GM20000 (cell line): ENCODE measurements around the gene LINGO3.

ENCODE experiments used
- DNase-seq: peaks from one replicate; pipeline ENCODE4 v3.0.0; 2012; ENCODE audit warnings: low spot score
- TF ChIP-seq, protein P1 (sequence below): IDR thresholded peaks from 2 replicates; pipeline ENCODE4 v1.5.1; 2012; ENCODE audit warnings: mild to moderate bottlenecking, control low read depth; ENCODE audit errors: extremely low read depth, missing control alignments

The LINGO3 gene, protein sequence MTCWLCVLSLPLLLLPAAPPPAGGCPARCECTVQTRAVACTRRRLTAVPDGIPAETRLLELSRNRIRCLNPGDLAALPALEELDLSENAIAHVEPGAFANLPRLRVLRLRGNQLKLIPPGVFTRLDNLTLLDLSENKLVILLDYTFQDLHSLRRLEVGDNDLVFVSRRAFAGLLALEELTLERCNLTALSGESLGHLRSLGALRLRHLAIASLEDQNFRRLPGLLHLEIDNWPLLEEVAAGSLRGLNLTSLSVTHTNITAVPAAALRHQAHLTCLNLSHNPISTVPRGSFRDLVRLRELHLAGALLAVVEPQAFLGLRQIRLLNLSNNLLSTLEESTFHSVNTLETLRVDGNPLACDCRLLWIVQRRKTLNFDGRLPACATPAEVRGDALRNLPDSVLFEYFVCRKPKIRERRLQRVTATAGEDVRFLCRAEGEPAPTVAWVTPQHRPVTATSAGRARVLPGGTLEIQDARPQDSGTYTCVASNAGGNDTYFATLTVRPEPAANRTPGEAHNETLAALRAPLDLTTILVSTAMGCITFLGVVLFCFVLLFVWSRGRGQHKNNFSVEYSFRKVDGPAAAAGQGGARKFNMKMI

DNA sequence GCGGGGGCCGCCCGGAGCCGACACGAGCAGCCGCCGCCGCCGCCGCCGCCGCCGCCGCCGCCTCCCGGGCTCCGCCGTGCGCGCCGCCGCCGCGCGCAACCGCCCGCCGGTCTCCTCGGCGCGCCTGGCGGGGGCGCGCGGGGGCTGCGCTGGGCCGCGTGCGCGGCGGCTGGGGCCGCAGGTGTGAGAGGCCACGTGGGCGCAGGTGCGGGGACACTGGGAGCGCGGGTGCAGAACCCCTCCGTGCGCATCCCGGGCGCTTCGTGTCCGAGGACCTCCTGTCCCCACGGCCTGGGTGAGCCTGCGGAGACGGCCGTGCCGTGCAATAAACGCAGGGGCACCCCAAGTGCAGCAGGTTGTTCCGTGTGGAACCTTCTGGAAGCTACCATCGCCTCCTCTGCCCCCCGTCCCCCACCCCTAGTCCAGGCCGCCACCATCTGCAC, at the start of gene LINGO3:
LINGO3 (minus strand) TSS at position 41 of the 443 bp plus-strand sequence. CDS start 16,378 bp downstream, outside the sequence.
- no peak for DNase-seq
- TF ChIP-seq, protein P1, sequence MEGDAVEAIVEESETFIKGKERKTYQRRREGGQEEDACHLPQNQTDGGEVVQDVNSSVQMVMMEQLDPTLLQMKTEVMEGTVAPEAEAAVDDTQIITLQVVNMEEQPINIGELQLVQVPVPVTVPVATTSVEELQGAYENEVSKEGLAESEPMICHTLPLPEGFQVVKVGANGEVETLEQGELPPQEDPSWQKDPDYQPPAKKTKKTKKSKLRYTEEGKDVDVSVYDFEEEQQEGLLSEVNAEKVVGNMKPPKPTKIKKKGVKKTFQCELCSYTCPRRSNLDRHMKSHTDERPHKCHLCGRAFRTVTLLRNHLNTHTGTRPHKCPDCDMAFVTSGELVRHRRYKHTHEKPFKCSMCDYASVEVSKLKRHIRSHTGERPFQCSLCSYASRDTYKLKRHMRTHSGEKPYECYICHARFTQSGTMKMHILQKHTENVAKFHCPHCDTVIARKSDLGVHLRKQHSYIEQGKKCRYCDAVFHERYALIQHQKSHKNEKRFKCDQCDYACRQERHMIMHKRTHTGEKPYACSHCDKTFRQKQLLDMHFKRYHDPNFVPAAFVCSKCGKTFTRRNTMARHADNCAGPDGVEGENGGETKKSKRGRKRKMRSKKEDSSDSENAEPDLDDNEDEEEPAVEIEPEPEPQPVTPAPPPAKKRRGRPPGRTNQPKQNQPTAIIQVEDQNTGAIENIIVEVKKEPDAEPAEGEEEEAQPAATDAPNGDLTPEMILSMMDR = no peak

DNA sequence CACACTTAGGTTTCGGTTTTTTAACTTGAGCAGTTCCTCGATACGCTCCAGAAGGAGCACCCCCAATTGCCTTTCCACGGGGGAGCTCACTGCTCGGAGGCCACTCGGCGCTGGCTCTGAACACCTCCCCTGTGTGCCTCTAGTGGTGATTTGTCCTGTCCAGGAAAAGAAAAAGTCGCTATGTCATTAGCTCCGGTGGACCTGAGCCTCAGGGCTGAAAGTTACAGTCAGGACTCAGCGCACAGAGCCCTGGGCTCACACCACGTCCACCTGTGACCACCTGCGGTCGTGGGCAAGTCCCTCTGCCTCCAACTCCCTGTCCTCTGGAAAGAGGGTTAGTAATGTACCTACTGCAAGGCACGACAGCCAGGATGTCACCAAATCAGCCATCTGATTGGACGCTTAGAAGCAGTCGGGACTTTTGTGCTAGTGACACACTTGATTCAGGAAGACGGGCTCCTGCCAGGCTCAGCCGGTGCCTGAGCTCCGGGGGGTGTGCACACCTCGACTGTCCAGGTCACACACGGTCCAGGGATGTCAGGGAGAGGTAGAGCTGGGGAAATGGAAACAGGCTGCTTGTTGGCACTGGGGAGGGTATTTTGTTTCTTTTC, 48.2 kb upstream of the LINGO3 start:
- DNase-seq = no peak
- TF ChIP-seq, protein P1 = no peak

DNA sequence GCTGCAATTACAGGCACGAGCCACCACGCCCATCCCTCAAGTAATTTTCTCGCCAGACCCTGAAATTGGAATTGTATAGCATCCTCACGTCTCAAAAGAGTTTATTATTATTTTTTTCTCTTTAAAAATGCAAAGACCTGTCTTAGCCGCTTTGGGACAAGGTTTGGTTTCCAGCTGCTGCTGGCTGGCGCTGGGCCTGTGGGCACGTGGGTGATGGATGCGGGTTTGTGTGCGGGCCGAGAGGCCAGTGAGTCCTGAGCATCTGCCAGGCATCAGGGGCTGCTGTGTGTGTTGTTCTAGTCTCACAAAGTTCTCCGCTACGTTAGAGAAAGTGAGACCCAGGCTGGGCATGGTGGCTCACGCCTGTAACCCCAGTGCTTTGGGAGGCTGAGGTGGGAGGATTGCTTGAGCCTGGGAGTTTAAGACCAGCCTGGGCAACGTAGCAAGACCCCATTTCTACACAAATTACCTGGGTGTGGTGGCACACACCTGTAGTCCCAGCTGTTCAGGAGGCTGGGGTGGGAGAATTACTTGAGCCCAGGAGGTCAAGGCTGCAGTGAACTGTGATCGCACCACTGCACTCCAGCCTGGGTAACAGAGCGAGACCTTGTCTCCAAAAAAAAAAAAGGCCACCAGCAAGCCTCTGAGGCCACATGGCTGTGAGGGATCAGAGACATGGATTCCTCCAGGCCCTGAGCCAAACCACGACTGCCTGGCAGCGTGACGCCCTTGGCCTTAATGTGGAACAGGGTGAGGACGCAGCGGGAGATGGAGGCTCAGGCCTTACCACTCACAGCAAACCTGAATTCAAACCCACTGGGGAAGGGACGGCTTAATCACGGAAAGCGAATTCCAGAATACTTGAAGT, 47.4 kb upstream of the LINGO3 start:
- TF ChIP-seq, protein P1 = no peak
- no peak for DNase-seq

DNA sequence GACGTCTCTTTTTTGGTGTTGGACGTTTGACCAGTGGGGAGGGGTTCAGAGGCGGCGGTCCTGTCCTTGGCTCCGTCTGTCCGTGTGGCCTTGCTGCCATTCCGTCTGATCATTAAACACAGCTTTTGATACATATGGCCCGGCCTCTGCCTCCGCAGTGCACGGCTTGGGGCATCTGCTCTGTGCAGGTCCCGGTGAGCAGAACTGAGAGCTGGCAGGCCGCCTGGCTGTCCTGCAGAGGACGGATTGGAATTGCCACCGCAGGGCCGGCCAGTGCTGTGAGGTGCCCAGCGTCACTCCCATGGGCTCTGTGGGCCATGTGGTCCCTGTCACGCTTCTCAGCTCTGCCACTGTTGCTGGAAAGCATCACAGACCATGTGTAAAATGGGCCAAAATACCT, 46.7 kb upstream of the LINGO3 start:
- TF ChIP-seq, protein P1 = no peak

GRCh38 chr19:2353887-2354592, 46.1 kb upstream of the LINGO3 start:
- no peak for DNase-seq
- TF ChIP-seq, protein P1 = no peak

More for the DNA sequence above, 46.7 kb upstream of the LINGO3 start:
- no peak for DNase-seq

DNA sequence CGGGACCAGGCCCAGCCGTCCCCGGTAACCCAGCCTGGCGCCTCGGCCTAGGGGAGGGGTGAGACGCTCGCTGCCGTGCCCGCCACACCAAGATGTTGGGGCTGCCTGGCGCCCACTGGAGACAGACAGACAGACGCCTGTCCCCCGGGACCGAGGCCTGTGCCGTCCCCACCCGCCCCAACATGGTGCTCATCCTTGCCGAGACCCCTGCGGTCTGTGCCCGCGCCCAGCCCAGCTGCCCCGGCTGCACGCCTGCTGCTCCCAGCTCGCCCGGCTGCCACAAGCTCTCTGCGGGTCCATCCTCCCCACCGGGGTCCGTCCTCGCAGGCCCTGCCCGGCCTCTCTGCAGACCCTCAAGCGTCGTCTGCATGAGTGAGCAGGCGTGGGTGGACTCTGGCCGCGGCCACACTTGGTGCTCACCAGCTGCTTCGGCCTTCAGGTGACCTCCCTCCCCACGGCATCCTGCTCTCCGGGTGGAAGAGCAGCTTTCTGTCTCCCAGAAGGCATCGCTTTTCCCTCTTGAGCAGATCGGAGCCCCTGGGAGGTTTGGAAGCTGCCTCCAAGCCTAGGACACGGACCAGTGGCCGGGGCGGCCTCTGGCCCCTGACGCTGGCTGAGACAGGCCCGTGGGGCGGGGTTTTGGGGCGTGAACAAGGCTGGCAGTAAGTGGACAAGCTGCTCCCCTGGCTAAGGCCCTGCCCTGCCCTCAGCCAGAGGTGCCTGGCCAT, 45.4 kb upstream of the LINGO3 start:
- TF ChIP-seq, protein P1 = no peak
- DNase-seq = no peak
